K562 (cell line): Measurements from ENCODE around the gene LRRC3C. TPM values are rescaled to one million over a fixed set of nuclear protein-coding genes. Genes with fewer than 3 reads are reported as not detected.
A peak's percentile ranks its signal among the peaks of the same experiment; 100 is the strongest.

Source experiments
- ARID3A ChIP-seq: IDR thresholded peaks from 2 replicates; pipeline ENCODE4 v1.6.1; 2012; ENCODE audit warnings: low read depth, low read length, improper control_type of control experiment, borderline replicate concordance
- ATF6 ChIP-seq: sonication (generic); formaldehyde crosslinking; IDR thresholded peaks from 2 replicates; pipeline ENCODE4 v1.4.0; 2020; ENCODE audit warnings: mild to moderate bottlenecking, missing genetic modification reagents
- CHCHD3 ChIP-seq: fragments of 250-450 bp; sonication (Bioruptor Pico); IDR thresholded peaks from 2 replicates; pipeline ENCODE4 v2.1.2; 2022; ENCODE audit warnings: mild to moderate bottlenecking
- GMEB1 ChIP-seq: fragments of 250-450 bp; sonication (Bioruptor Pico); IDR thresholded peaks from 2 replicates; pipeline ENCODE4 v1.4.0; 2020; ENCODE audit warnings: mild to moderate bottlenecking
- JUNB ChIP-seq: fragments of 450-650 bp; formaldehyde crosslinking; conservative IDR thresholded peaks from 2 replicates; pipeline ENCODE4 v1.4.0; 2020; ENCODE audit warnings: mild to moderate bottlenecking
- KLF10 ChIP-seq: fragments of 250-450 bp; sonication (Bioruptor Pico); IDR thresholded peaks from 2 replicates; pipeline ENCODE4 v1.6.1; 2021; ENCODE audit warnings: matching md5 sums
- KLF16 ChIP-seq: IDR thresholded peaks from 2 replicates; pipeline ENCODE4 v1.6.1; 2016; ENCODE audit warnings: antibody characterized with exemption
- MAFF ChIP-seq: IDR thresholded peaks from 2 replicates; pipeline ENCODE4 v1.6.1; 2012; ENCODE audit warnings: low read length, improper control_type of control experiment
- MEIS2 ChIP-seq: fragments of 450-650 bp; IDR thresholded peaks from 2 replicates; pipeline ENCODE4 v1.6.1; 2014; ENCODE audit warnings: mild to moderate bottlenecking; ENCODE audit not compliant: partially characterized antibody
- NFIC ChIP-seq: fragments of 450-650 bp; IDR thresholded peaks from 2 replicates; pipeline ENCODE4 v1.6.1; 2017; ENCODE audit warnings: mild to moderate bottlenecking, inconsistent platforms
- PTTG1 ChIP-seq: fragments of 450-650 bp; IDR thresholded peaks from 2 replicates; pipeline ENCODE4 v1.6.1; 2016; ENCODE audit warnings: low read depth, mild to moderate bottlenecking, missing genetic modification characterization, missing compliant biosample characterization
- SNAPC5 ChIP-seq: fragments of 250-450 bp; sonication (Bioruptor Pico); IDR thresholded peaks from 2 replicates; pipeline ENCODE4 v1.8.0; 2021; ENCODE audit warnings: moderate library complexity, mild to moderate bottlenecking, inconsistent platforms
- SP1 ChIP-seq: sonication (generic); formaldehyde crosslinking; IDR thresholded peaks from 2 replicates; pipeline ENCODE4 v1.8.1; 2022; ENCODE audit warnings: mild to moderate bottlenecking, missing genetic modification reagents
- TBP ChIP-seq: optimal IDR thresholded peaks from 2 replicates; pipeline ENCODE3; 2011; ENCODE audit warnings: low read depth, low read length, improper control_type of control experiment
- TCFL5 ChIP-seq: fragments of 250-450 bp; sonication (Bioruptor Pico); conservative IDR thresholded peaks from 2 replicates; pipeline ENCODE4 v1.6.1; 2021; ENCODE audit warnings: mild to moderate bottlenecking, moderate library complexity, matching md5 sums
- TRIM25 ChIP-seq: fragments of 450-650 bp; IDR thresholded peaks from 2 replicates; pipeline ENCODE4 v1.7.0; 2016; ENCODE audit warnings: borderline replicate concordance
- UBTF ChIP-seq, 2 experiments: IDR thresholded peaks; 2 replicates each; pipeline ENCODE4 v1.6.1; 2012; ENCODE audit warnings: improper control_type of control experiment in 2 of 2, low read depth in 2 of 2, low read length in 2 of 2, borderline replicate concordance in 1 of 2
- ZC3H8 ChIP-seq: fragments of 450-650 bp; IDR thresholded peaks from 2 replicates; pipeline ENCODE4 v1.6.1; 2017
- polyA plus RNA-seq, 8 experiments: library from polyadenylated mRNA; depleted of rRNA in 4 of 8; stranded (reverse) in 5 of 8; unstranded in 3 of 8; fragments of >200 nt; fragmentation: Nextera tagmentation in 2 of 8; fragmentation: Illumina TruSeq in 1 of 8; extraction: Ambion mirVana in 2 of 8; extraction: Trizol in 1 of 8; gene quantifications; 2 replicates each; pipeline versions ENCODE4 v1.2.1 to v1.2.3, GENCODE V29; 2011 to 2014; ENCODE audit warnings: inconsistent platforms in 1 of 8, missing spikeins in 1 of 8
- total RNA-seq, 7 experiments: library from RNA; depleted of rRNA in 6 of 7; stranded (reverse); fragments of >200 nt in 6 of 7; fragmentation: Illumina TruSeq in 2 of 7; extraction: Trizol in 2 of 7; gene quantifications; 2 replicates each; pipeline versions ENCODE4 v1.2.1 to v1.2.3, GENCODE V29; 2011 to 2021; ENCODE audit warnings: low replicate concordance in 1 of 7

Gene LRRC3C
- total and polyA plus RNA-seq, 9 of the 15 experiments (the other 6 are each of a cell fraction or from before 2014, with no cell fraction given), result not detected

GRCh38 chr17:39980351-39981206 is 53.0 kb downstream of the LRRC3C start, which contains the start of gene PSMD3 (continued):
- no peak for TF ChIP-seq ATF6
- TF ChIP-seq GMEB1 (CRISPR knock-in tag), result peak; percentile 74
- peak; percentile 100 for TF ChIP-seq UBTF (IDR thresholded peaks at IDR 0.05; ENCODE audit: borderline replicate concordance in 1 of 2, low read depth in 2 of 2, low read length in 2 of 2)
- TF ChIP-seq KLF10 (CRISPR knock-in tag), result no peak
- TF ChIP-seq SNAPC5 (CRISPR knock-in tag), result no peak
- TF ChIP-seq TBP, result peak; percentile 66
- peak; percentile 70; the same call in 1 of the 2 replicates for TF ChIP-seq SP1 (CRISPR knock-in tag)
- no peak for TF ChIP-seq TRIM25
- TF ChIP-seq MEIS2, result no peak
- peak; percentile 92 for TF ChIP-seq CHCHD3
- no peak for TF ChIP-seq ZC3H8
- TF ChIP-seq ARID3A, result peak; percentile 63; the same call in 1 of the 2 replicates
- no peak for TF ChIP-seq KLF16
- TF ChIP-seq JUNB, result peak; percentile 70
- TF ChIP-seq TCFL5 (CRISPR knock-in tag), result no peak
- no peak for TF ChIP-seq PTTG1
- no peak for TF ChIP-seq NFIC
- peak; percentile 1; the same call in 1 of the 2 replicates for TF ChIP-seq MAFF
